22Rv1 (cell line): ENCODE measurements around the gene NLGN3.

Source experiments
- ZFX ChIP-seq: fragments of 450-650 bp; IDR thresholded peaks from 2 replicates; pipeline ENCODE4 v1.6.1; 2017; ENCODE audit warnings: antibody characterized with exemption, borderline replicate concordance
- TF ChIP-seq, protein P1 (sequence below): fragments of 450-650 bp; IDR thresholded peaks from 2 replicates; pipeline ENCODE4 v1.5.1; 2017; ENCODE audit warnings: mild to moderate bottlenecking

DNA sequence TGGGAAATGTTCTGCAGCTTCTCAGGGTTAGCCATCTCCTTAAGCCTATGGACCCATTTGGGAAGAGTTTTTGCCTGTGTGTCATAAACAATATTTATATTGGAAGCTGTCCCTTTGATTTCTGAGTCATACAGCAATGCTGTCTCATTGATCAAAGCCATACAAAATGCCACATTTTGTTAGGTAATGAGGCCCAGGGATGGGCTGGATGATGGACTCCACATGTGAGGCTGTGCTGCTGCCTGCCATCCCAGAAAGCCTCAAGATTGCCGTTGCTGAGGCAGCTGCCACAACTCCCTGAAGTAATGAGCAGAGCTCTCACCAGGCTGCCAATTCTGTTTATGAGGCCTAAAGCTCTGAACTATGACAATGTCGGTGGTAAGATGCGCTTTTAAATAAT lies 66.2 kb downstream of the NLGN3 start:
- TF ChIP-seq, protein P1, sequence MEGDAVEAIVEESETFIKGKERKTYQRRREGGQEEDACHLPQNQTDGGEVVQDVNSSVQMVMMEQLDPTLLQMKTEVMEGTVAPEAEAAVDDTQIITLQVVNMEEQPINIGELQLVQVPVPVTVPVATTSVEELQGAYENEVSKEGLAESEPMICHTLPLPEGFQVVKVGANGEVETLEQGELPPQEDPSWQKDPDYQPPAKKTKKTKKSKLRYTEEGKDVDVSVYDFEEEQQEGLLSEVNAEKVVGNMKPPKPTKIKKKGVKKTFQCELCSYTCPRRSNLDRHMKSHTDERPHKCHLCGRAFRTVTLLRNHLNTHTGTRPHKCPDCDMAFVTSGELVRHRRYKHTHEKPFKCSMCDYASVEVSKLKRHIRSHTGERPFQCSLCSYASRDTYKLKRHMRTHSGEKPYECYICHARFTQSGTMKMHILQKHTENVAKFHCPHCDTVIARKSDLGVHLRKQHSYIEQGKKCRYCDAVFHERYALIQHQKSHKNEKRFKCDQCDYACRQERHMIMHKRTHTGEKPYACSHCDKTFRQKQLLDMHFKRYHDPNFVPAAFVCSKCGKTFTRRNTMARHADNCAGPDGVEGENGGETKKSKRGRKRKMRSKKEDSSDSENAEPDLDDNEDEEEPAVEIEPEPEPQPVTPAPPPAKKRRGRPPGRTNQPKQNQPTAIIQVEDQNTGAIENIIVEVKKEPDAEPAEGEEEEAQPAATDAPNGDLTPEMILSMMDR, result no peak
- TF ChIP-seq ZFX, result no peak
